ENCODE data around the gene ATP5PD. TPM values are rescaled to one million over a fixed set of nuclear protein-coding genes. Genes with fewer than 3 reads are reported as not detected.
"Not testable (repeated sequence)": the region's sequence is repeated elsewhere in the genome, so short reads cannot be mapped to it uniquely, and the experiment has no call there.

Gene ATP5PD
- total RNA-seq, 1 donor from 2014 or later, result 212 TPM

- Mint-ChIP-seq H3K4me3 (ENCODE audit: unreplicated experiment) (no peak overlapping the region), H3K27me3 (ENCODE audit: unreplicated experiment) (no peaks in the 10 kb centered on the region), H3K27ac (ENCODE audit: unreplicated experiment) (no peak overlapping the region), H3K4me1 (ENCODE audit: unreplicated experiment) (peaks cover 32% of the 10 kb centered on the region), H3K36me3 (ENCODE audit: unreplicated experiment) (peaks cover 15% of the 10 kb centered on the region), H3K9me3 (ENCODE audit: unreplicated experiment) (no peaks in the 10 kb centered on the region)
- TF ChIP-seq, protein P1, sequence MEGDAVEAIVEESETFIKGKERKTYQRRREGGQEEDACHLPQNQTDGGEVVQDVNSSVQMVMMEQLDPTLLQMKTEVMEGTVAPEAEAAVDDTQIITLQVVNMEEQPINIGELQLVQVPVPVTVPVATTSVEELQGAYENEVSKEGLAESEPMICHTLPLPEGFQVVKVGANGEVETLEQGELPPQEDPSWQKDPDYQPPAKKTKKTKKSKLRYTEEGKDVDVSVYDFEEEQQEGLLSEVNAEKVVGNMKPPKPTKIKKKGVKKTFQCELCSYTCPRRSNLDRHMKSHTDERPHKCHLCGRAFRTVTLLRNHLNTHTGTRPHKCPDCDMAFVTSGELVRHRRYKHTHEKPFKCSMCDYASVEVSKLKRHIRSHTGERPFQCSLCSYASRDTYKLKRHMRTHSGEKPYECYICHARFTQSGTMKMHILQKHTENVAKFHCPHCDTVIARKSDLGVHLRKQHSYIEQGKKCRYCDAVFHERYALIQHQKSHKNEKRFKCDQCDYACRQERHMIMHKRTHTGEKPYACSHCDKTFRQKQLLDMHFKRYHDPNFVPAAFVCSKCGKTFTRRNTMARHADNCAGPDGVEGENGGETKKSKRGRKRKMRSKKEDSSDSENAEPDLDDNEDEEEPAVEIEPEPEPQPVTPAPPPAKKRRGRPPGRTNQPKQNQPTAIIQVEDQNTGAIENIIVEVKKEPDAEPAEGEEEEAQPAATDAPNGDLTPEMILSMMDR (IDR thresholded peaks at IDR 0.05), result no peak
- no peak for DNase-seq (ENCODE audit: extremely low spot score, unreplicated experiment)
Measured at GRCh38 chr17:75049057-75049456, 2.3 kb upstream of the ATP5PD start.

GRCh38 chr17:75048249-75048878, 1.6 kb upstream of the ATP5PD start:
- Mint-ChIP-seq H3K36me3 (ENCODE audit: unreplicated experiment) (peaks cover 9% of the 10 kb centered on the region), H3K9me3 (ENCODE audit: unreplicated experiment) (no peaks in the 10 kb centered on the region), H3K27ac (ENCODE audit: unreplicated experiment) (peak overlapping the region; percentile 75), H3K4me1 (ENCODE audit: unreplicated experiment) (peaks cover 32% of the 10 kb centered on the region), H3K4me3 (ENCODE audit: unreplicated experiment) (peak overlapping the region; percentile 90), H3K27me3 (ENCODE audit: unreplicated experiment) (no peaks in the 10 kb centered on the region)
- TF ChIP-seq, protein P1 (IDR thresholded peaks at IDR 0.05), result no peak
- DNase-seq (ENCODE audit: extremely low spot score, unreplicated experiment), result no peak

- no peaks in the 10 kb centered on the region for H3K27me3 Mint-ChIP-seq (ENCODE audit: unreplicated experiment)
- TF ChIP-seq, protein P1 (IDR thresholded peaks at IDR 0.05), result no peak
- DNase-seq (ENCODE audit: extremely low spot score, unreplicated experiment), result no peak
- peak overlapping the region; percentile 75 for H3K27ac Mint-ChIP-seq (ENCODE audit: unreplicated experiment)
- H3K9me3 Mint-ChIP-seq (ENCODE audit: unreplicated experiment), result no peaks in the 10 kb centered on the region
- peaks cover 6% of the 10 kb centered on the region for H3K36me3 Mint-ChIP-seq (ENCODE audit: unreplicated experiment)
- peak overlapping the region; percentile 90 for H3K4me3 Mint-ChIP-seq (ENCODE audit: unreplicated experiment)
- H3K4me1 Mint-ChIP-seq (ENCODE audit: unreplicated experiment), result peaks cover 32% of the 10 kb centered on the region
Measured at GRCh38 chr17:75047398-75048098, 779 bp upstream of the ATP5PD start.

DNA sequence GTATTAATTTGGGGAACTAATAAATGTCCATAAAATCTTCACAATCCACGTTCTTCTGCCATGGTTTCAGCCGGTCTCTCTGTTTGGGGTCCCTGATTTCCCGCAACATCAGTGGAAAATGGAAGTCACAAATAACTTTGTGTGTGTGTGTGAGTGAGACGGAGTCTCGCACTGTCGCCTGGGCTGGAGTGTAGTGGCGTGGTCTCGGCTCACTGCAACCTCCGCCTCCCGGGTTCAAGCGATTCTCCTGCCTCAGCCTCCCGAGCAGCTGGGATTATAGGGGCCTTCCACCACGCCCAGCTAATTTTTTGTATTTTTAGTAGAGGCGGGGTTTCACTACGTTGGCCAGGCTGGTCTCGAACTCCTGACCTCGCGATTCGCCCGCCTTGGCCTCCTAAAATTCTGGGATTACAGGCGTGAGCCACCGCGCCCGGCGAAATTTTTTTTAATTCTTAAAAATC, 793 bp downstream of the ATP5PD start:
- Mint-ChIP-seq H3K27ac (ENCODE audit: unreplicated experiment) (peak overlapping the region; percentile 94), H3K4me3 (ENCODE audit: unreplicated experiment) (peak overlapping the region; percentile 97), H3K4me1 (ENCODE audit: unreplicated experiment) (peaks cover 32% of the 10 kb centered on the region)
- H3K36me3 Mint-ChIP-seq (ENCODE audit: unreplicated experiment); DNase-seq (ENCODE audit: extremely low spot score, unreplicated experiment); H3K27me3 Mint-ChIP-seq (ENCODE audit: unreplicated experiment); H3K9me3 Mint-ChIP-seq (ENCODE audit: unreplicated experiment): not testable (repeated sequence)

DNA sequence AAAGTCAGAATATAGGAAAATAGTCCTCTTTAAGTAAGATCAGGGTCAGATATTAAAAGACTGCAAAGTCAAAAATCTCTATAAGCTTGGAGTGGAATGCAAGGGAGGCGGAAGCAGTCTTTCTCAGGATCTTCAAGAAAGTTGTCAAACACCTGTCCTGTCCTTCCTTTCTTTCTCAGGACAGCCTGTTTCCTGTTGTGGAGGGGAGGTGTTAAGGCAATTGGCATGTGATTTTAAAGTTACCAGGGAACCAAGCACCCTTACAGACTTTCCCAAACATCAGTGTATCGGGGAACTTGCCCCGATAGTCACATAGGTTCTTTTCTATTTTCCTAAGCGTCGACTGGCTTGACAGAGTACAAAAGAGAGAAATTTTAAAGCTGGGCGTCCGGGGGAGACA, 2.1 kb downstream of the ATP5PD start:
- no peak for DNase-seq (ENCODE audit: extremely low spot score, unreplicated experiment)
- peak overlapping the region; percentile 60 for H3K27ac Mint-ChIP-seq (ENCODE audit: unreplicated experiment)
- peaks cover 32% of the 10 kb centered on the region for H3K4me1 Mint-ChIP-seq (ENCODE audit: unreplicated experiment)
- TF ChIP-seq, protein P1 (IDR thresholded peaks at IDR 0.05), result no peak
- H3K27me3 Mint-ChIP-seq (ENCODE audit: unreplicated experiment), result no peaks in the 10 kb centered on the region
- H3K4me3 Mint-ChIP-seq (ENCODE audit: unreplicated experiment), result peak overlapping the region; percentile 56
- H3K9me3 Mint-ChIP-seq (ENCODE audit: unreplicated experiment), result no peaks in the 10 kb centered on the region
- H3K36me3 Mint-ChIP-seq (ENCODE audit: unreplicated experiment), result peaks cover 16% of the 10 kb centered on the region

DNA sequence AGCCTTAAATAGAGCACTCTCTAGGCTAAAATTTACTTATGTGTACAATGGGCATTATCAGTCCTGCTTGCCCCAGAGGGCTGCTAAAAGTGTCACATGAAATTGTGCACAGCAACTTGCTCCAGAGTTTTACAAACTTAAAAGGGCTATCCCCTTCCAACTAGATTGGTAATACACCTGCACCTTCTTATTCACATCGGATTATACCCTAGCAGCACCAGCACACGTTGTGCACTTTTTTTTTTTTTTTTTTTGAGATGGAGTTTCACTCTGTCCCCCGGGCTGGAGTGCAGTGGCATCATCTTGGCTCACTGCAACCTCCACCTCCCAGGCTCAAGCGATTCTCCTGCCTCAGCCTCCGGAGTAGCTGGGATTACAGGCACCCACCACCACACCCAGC, 3.0 kb downstream of the ATP5PD start:
- not testable (repeated sequence) for DNase-seq (ENCODE audit: extremely low spot score, unreplicated experiment); H3K9me3 Mint-ChIP-seq (ENCODE audit: unreplicated experiment); H3K27me3 Mint-ChIP-seq (ENCODE audit: unreplicated experiment); H3K4me3 Mint-ChIP-seq (ENCODE audit: unreplicated experiment); H3K27ac Mint-ChIP-seq (ENCODE audit: unreplicated experiment)
- Mint-ChIP-seq H3K36me3 (ENCODE audit: unreplicated experiment) (peaks cover 20% of the 10 kb centered on the region), H3K4me1 (ENCODE audit: unreplicated experiment) (peaks cover 29% of the 10 kb centered on the region)
